ENCODE data around the gene MBTD1. TPM values are rescaled to one million over a fixed set of nuclear protein-coding genes. Genes with fewer than 3 reads are reported as not detected.

Gene MBTD1
- total and polyA plus RNA-seq, 4 donors, result 2.4 to 14.2 (median 7.8) TPM

DNA sequence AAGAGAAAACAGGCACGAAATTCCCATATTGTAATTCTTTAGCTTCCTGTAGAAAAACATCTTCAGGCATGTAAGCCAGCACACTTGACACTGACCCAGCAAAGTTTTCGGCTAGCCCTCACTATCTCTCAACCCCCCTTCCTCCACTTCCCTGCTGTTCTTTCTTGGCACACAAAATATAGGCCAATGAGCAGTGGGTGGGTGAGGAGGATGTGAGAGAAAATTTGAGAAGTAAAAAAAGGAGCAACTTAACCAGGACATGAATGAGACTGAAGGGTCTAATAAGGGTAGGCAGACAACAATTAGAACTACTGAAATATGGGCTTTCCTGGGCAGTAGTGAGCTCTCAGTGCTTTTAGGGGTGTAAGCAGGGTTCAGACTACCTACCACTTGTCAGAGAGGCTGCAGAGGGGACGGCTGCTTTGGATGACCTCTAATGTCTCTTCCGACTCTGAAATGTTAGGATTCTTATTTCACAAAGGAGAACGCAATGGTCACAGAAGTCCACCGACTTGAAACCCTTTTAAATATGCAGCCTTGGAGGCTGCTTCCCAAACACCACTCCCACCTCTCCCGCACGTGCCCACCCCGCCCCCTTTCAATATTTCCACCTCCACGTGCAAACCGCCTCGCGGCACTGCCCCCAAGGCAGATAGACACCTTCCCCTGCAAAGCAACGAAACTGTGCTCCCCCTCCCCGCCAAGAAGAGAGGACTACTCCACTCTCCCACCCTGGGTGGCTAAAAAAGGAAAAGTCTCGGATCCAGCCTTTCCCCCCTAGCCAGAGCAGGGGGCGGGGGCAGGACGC, 889 bp downstream of the MBTD1 start:
- Histone ChIP-seq H3K9me3 (ENCODE audit: control insufficient read depth in 4 of 4, low read length in 3 of 4) (no peaks in the 10 kb centered on the region), H3K4me3 (ENCODE audit: low read depth in 1 of 3, low read length in 3 of 3) (peak overlapping the region; percentile 73 to 91 (median 81)), H3K36me3 (ENCODE audit: control insufficient read depth in 4 of 4, insufficient read depth in 3 of 4, low read depth in 1 of 4, low read length in 3 of 4) (peaks cover 0 to 1% (median 0%) of the 10 kb centered on the region in 4 donors), H3K4me1 (ENCODE audit: control insufficient read depth in 4 of 4, insufficient read depth in 4 of 4, low read length in 3 of 4) (peaks cover 11 to 53% (median 47%) of the 10 kb centered on the region in 4 donors), H3K27me3 (ENCODE audit: control insufficient read depth in 4 of 4, insufficient read depth in 4 of 4, low read length in 3 of 4) (no peaks in the 10 kb centered on the region), H3K27ac (ENCODE audit: low read depth in 1 of 2, low read length in 2 of 2) (peak overlapping the region; percentile 98), H3K9ac (ENCODE audit: low read depth in 1 of 2, low read length in 2 of 2) (peak overlapping the region in 1 of 2 donors; percentile 16)
- 3% methylated on average over 18 of the region's 18 CpGs for WGBS
- DNase-seq (ENCODE audit: low spot score), result peak; percentile 52
- TF ChIP-seq, protein P1, sequence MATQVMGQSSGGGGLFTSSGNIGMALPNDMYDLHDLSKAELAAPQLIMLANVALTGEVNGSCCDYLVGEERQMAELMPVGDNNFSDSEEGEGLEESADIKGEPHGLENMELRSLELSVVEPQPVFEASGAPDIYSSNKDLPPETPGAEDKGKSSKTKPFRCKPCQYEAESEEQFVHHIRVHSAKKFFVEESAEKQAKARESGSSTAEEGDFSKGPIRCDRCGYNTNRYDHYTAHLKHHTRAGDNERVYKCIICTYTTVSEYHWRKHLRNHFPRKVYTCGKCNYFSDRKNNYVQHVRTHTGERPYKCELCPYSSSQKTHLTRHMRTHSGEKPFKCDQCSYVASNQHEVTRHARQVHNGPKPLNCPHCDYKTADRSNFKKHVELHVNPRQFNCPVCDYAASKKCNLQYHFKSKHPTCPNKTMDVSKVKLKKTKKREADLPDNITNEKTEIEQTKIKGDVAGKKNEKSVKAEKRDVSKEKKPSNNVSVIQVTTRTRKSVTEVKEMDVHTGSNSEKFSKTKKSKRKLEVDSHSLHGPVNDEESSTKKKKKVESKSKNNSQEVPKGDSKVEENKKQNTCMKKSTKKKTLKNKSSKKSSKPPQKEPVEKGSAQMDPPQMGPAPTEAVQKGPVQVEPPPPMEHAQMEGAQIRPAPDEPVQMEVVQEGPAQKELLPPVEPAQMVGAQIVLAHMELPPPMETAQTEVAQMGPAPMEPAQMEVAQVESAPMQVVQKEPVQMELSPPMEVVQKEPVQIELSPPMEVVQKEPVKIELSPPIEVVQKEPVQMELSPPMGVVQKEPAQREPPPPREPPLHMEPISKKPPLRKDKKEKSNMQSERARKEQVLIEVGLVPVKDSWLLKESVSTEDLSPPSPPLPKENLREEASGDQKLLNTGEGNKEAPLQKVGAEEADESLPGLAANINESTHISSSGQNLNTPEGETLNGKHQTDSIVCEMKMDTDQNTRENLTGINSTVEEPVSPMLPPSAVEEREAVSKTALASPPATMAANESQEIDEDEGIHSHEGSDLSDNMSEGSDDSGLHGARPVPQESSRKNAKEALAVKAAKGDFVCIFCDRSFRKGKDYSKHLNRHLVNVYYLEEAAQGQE (IDR thresholded peaks at IDR 0.05), result no peak
- no peak for TF ChIP-seq FOXA1 (IDR thresholded peaks at IDR 0.05)
- TF ChIP-seq MAX (IDR thresholded peaks at IDR 0.05), result peak; percentile 45

- no peak for DNase-seq (ENCODE audit: low spot score)
- H3K9ac ChIP-seq (ENCODE audit: low read depth in 1 of 2, low read length in 2 of 2), result no peak overlapping the region
- peaks cover 0 to 1% (median 0%) of the 10 kb centered on the region in 4 donors for H3K36me3 ChIP-seq (ENCODE audit: control insufficient read depth in 4 of 4, insufficient read depth in 3 of 4, low read depth in 1 of 4, low read length in 3 of 4)
- H3K4me1 ChIP-seq (ENCODE audit: control insufficient read depth in 4 of 4, insufficient read depth in 4 of 4, low read length in 3 of 4), result peaks cover 11 to 53% (median 47%) of the 10 kb centered on the region in 4 donors
- TF ChIP-seq FOXA2 (IDR thresholded peaks at IDR 0.05), result no peak
- no peak for TF ChIP-seq FOXA1 (IDR thresholded peaks at IDR 0.05)
- TF ChIP-seq NR2F2 (IDR thresholded peaks at IDR 0.05), result no peak
- no peak for TF ChIP-seq JUND (IDR thresholded peaks at IDR 0.05)
- TF ChIP-seq TAF1 (conservative IDR thresholded peaks at IDR 0.05), result no peak
- TF ChIP-seq HNF4G (IDR thresholded peaks at IDR 0.05), result no peak
- no peak for TF ChIP-seq ZBTB33 (IDR thresholded peaks at IDR 0.05)
- TF ChIP-seq SP1 (IDR thresholded peaks at IDR 0.05), result no peak
- no peak for TF ChIP-seq CTCF (IDR thresholded peaks at IDR 0.05; ENCODE audit: low read depth, low read length, missing input control)
- TF ChIP-seq EGR1 (IDR thresholded peaks at IDR 0.05; ENCODE audit: low read depth in 2 of 2), result no peak
- no peak for TF ChIP-seq RAD21 (IDR thresholded peaks at IDR 0.05)
- TF ChIP-seq ATF3 (IDR thresholded peaks at IDR 0.05), result no peak
- TF ChIP-seq MAX (IDR thresholded peaks at IDR 0.05), result no peak
- no peak for TF ChIP-seq HNF4A (conservative IDR thresholded peaks at IDR 0.05)
- no peak for TF ChIP-seq RXRA (IDR thresholded peaks at IDR 0.05)
- no peak for TF ChIP-seq GABPA (IDR thresholded peaks at IDR 0.05 in 1 of 2, conservative IDR thresholded peaks at IDR 0.05 in 1 of 2)
- no peak for TF ChIP-seq YY1 (IDR thresholded peaks at IDR 0.05)
- H3K27ac ChIP-seq (ENCODE audit: low read depth in 1 of 2, low read length in 2 of 2), result no peak overlapping the region
- 79% methylated on average over 3 of the region's 3 CpGs for WGBS
- H3K4me3 ChIP-seq (ENCODE audit: low read depth in 1 of 3, low read length in 3 of 3), result no peak overlapping the region
- H3K27me3 ChIP-seq (ENCODE audit: control insufficient read depth in 4 of 4, insufficient read depth in 4 of 4, low read length in 3 of 4), result no peaks in the 10 kb centered on the region
- no peaks in the 10 kb centered on the region for H3K9me3 ChIP-seq (ENCODE audit: control insufficient read depth in 4 of 4, low read length in 3 of 4)
Measured at GRCh38 chr17:51257150-51258081, 2.4 kb downstream of the MBTD1 start.

Measured in liver (tissue), 9 donors.